Adrenal gland (tissue), 12 donors: ENCODE measurements around the gene CERT1. TPM values are rescaled to one million over a fixed set of nuclear protein-coding genes. Genes with fewer than 3 reads are reported as not detected.

Source experiments
- DNase-seq, 7 donors: peaks; one replicate each; pipeline ENCODE4 v3.0.0-alpha.2; 2019 to 2020
- H3K27ac ChIP-seq, 5 donors: fragments of 200-600 bp; sonication (generic) in 4 of 5; 1 replicate in 3 of 5; 2 replicates in 2 of 5; pipeline versions ENCODE4 v1.5.1 to v1.8.0; 2016 to 2020; ENCODE audit warnings: mild to moderate bottlenecking in 1 of 5
- H3K27me3 ChIP-seq: fragments of 200-600 bp; 2 replicates; pipeline ENCODE4 v1.8.0; 2021
- H3K36me3 ChIP-seq, 2 donors: fragments of 200-600 bp; replicated peaks in 1 of 2; 1 replicate in 1 of 2; 2 replicates in 1 of 2; pipeline versions ENCODE4 v1.5.1 to v1.8.0; 2018 to 2022
- H3K4me1 ChIP-seq, 2 donors: fragments of 200-600 bp; replicated peaks in 1 of 2; 1 replicate in 1 of 2; 2 replicates in 1 of 2; pipeline versions ENCODE4 v1.5.1 to v1.8.0; 2018 to 2021
- H3K4me3 ChIP-seq, 4 donors: fragments of 200-600 bp; sonication (generic) in 3 of 4; one replicate each; pipeline ENCODE4 v1.5.1; 2016 to 2018
- H3K9me3 ChIP-seq, 3 donors: fragments of 200-600 bp; sonication (generic) in 1 of 3; replicated peaks in 1 of 3; 1 replicate in 2 of 3; 2 replicates in 1 of 3; pipeline versions ENCODE4 v1.5.1 to v1.8.0; 2016 to 2021
- CTCF ChIP-seq, 6 experiments: fragments of 450-650 bp in 4 of 6; fragments of 200-600 bp in 2 of 6; sonication (generic) in 1 of 6; IDR thresholded peaks; 1 replicate in 5 of 6; 2 replicates in 1 of 6; pipeline versions ENCODE4 v1.5.1 to v1.8.0; 2016 to 2021; ENCODE audit warnings: antibody characterized with exemption in 6 of 6, mild to moderate bottlenecking in 2 of 6, moderate library complexity in 1 of 6
- POLR2A ChIP-seq, 2 donors: fragments of 450-650 bp; IDR thresholded peaks; one replicate each; pipeline ENCODE4 v1.6.1; 2017; ENCODE audit warnings: antibody characterized with exemption in 2 of 2, mild to moderate bottlenecking in 2 of 2, moderate library complexity in 1 of 2
- WGBS, 4 donors: extraction: QIAGEN DNeasy Blood & Tissue Kit in 2 of 4; methylation state at CpG; one replicate each; pipeline versions ENCODE4 v1.1.5 to v1.1.7; 2013 to 2017; 5-methylcytosine and 5-hydroxymethylcytosine counted together
- intact Hi-C, 2 donors: fragments of 100-400 bp; cut with DNase I; formaldehyde crosslinking; loops; one replicate each; pipeline versions ENCODE4 v1.14.1 to v1.15.0; 2022 to 2023
- polyA plus RNA-seq, 3 donors: library from polyadenylated mRNA; stranded (reverse); fragments of 200-250 nt in 2 of 3; fragments of 350-450 nt in 1 of 3; fragmentation: Illumina TruSeq in 1 of 3; extraction: RNeasy Lipid Tissue Mini Kit (QIAGEN cat#74804) in 1 of 3; gene quantifications; one replicate each; pipeline ENCODE4 v1.2.3, GENCODE V29; 2013 to 2014
- total RNA-seq, 9 donors: library from RNA; depleted of rRNA in 4 of 9; stranded (reverse); fragments of >200 nt in 4 of 9; fragments of 120-200 nt in 1 of 9; fragmentation: NEBNext Ultra II Directional in 1 of 9; extraction: Animal tissue kit (Norgen Biotek cat#: 25700) in 1 of 9; gene quantifications; one replicate each; pipeline versions ENCODE4 v1.1.0 to v1.2.4, GENCODE V29; 2013 to 2023
- donor health status: healthy with polysubstance abuse.
- donor health status: Bipolar disorder and iron deficiency.
- donor health status: DM: yes; HTN: yes; CAD: no.
- donor health status: DM: no; HTN: no; CAD: no.
- donor health status: DM: no; HTN: no; CAD: no.
- donor health status: DM: yes; HTN: yes; CAD: no.

CERT1 gene
- total and polyA plus RNA-seq, 12 donors = 5.7 to 67.6 (median 50.4) TPM

- peaks cover 0 to 6% of the 10 kb centered on the region in 2 donors for H3K4me1 ChIP-seq
- intact Hi-C loops = no loop called here
- no peaks in the 10 kb centered on the region for H3K36me3 ChIP-seq
- TF ChIP-seq POLR2A (IDR thresholded peaks at IDR 0.05) (no peak), CTCF (IDR thresholded peaks at IDR 0.05) (no peak)
- no peak for DNase-seq
- WGBS, 4 donors = 94 to 100% (median 97%) methylated on average over 1 of the region's 1 CpG
- peaks cover 0 to 1% (median 0%) of the 10 kb centered on the region in 3 donors for H3K9me3 ChIP-seq
- no peaks in the 10 kb centered on the region for H3K27me3 ChIP-seq
- H3K27ac ChIP-seq = no peak overlapping the region
- no peak overlapping the region for H3K4me3 ChIP-seq
Measured at GRCh38 chr5:75558221-75558620, 46.8 kb upstream of the CERT1 start.

GRCh38 chr5:75553358-75553757, 41.9 kb upstream of the CERT1 start:
- Histone ChIP-seq H3K9me3 (no peaks in the 10 kb centered on the region), H3K27ac (no peak overlapping the region), H3K36me3 (peaks cover 0 to 10% of the 10 kb centered on the region in 2 donors), H3K27me3 (no peaks in the 10 kb centered on the region), H3K4me3 (no peak overlapping the region), H3K4me1 (no peaks in the 10 kb centered on the region)
- WGBS, 4 donors = 97 to 100% (median 98%) methylated on average over 1 of the region's 1 CpG
- intact Hi-C loops = no loop called here
- no peak for TF ChIP-seq POLR2A (IDR thresholded peaks at IDR 0.05)
- TF ChIP-seq CTCF (IDR thresholded peaks at IDR 0.05) = no peak
- DNase-seq = no peak

GRCh38 chr5:75552764-75553163, 41.3 kb upstream of the CERT1 start:
- peaks cover 0 to 10% of the 10 kb centered on the region in 2 donors for H3K36me3 ChIP-seq
- H3K27ac ChIP-seq = no peak overlapping the region
- TF ChIP-seq CTCF (IDR thresholded peaks at IDR 0.05) (no peak), POLR2A (IDR thresholded peaks at IDR 0.05) (no peak)
- 94 to 99% (median 96%) methylated on average over 2 of the region's 2 CpGs for WGBS, 4 donors
- no peaks in the 10 kb centered on the region for H3K9me3 ChIP-seq
- no peak for DNase-seq
- intact Hi-C loops = no loop called here
- H3K4me1 ChIP-seq = no peaks in the 10 kb centered on the region
- no peak overlapping the region for H3K4me3 ChIP-seq
- no peaks in the 10 kb centered on the region for H3K27me3 ChIP-seq

DNA sequence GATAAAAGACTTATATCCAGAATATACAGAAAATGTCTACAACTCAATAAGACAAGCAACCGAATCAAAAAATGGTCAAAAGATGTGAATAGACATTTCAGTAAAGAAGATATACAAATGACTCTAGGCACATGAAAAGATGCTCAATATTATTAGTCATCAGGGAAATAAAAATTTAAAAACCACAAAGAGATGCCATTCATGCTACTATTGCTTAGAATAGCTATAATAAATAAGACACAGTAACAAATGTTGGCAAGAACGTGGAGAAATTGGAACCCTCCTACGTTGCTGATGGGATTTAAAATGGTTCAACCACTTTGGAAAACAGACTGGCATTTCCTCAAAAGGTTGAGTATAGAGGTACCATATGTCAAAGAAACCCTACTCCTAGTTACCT, 40.0 kb upstream of the CERT1 start:
- no peak for DNase-seq
- TF ChIP-seq POLR2A (IDR thresholded peaks at IDR 0.05) (no peak), CTCF (IDR thresholded peaks at IDR 0.05) (no peak)
- Histone ChIP-seq H3K27ac (no peak overlapping the region), H3K27me3 (no peaks in the 10 kb centered on the region), H3K4me1 (no peaks in the 10 kb centered on the region), H3K36me3 (peaks cover 0 to 10% of the 10 kb centered on the region in 2 donors), H3K9me3 (no peaks in the 10 kb centered on the region), H3K4me3 (no peak overlapping the region)
- WGBS, 4 donors = 93 to 99% (median 94%) methylated on average over 3 of the region's 3 CpGs
- intact Hi-C loops = no loop called here
